ENCODE data around the gene MAPKBP1.

DNA sequence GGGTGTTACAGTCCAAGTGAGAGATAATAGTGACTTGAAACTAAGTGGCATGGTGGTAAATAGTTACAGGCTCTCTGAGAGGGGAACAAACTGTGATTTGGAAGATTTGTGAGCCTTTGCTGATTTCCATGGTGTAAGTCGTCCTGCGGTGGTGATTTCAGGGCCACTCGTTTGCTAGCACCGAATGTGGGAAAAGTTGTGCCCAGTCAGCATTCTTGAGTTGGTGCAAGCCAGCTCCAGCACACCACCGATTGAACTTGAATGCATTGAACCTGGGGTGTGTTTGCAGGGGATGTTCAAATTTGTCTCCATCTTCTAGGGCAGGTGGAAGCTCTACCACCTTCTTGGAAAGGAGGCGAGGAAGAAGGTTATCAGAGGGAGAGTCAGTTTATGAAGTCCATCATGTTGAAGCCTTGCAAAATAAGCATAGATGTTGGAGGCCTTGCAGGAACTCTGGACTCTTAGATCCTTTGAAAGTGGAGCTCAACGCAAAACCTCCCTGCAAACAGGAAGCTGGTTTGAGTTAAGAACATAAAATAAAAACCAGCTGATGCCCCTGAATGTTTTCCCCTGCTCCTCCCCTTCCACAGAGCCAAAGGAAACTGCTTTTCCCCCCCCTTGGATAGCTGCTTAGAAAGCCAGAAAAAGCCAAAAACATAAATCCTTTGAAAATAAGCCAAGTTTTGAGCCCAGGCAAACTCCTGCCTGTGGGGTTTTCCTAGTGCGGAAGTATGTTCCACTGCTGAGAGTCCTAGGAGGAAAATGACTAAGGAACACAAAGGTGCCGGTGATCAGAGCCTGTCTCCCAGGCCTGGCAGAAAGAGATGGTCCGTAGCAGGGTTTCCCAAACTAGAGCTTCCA, 21.9 kb downstream of the MAPKBP1 start:
- TF ChIP-seq REST (IDR thresholded peaks at IDR 0.05) (no peak), SMC3 (IDR thresholded peaks at IDR 0.05) (no peak), POLR2A (IDR thresholded peaks at IDR 0.05; ENCODE audit: low read length) (no peak), CEBPB (IDR thresholded peaks at IDR 0.05) (no peak), POLR2AphosphoS2 (conservative IDR thresholded peaks at IDR 0.05; ENCODE audit: low read length) (no peak)
- TF ChIP-seq, protein P1, sequence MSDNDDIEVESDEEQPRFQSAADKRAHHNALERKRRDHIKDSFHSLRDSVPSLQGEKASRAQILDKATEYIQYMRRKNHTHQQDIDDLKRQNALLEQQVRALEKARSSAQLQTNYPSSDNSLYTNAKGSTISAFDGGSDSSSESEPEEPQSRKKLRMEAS (IDR thresholded peaks at IDR 0.05), result no peak

All from A549 (cell line).